ENCODE data around the gene FARS2. TPM values are rescaled to one million over a fixed set of nuclear protein-coding genes. Genes with fewer than 3 reads are reported as not detected.

Gene FARS2
- total RNA-seq, 1 experiment from 2014 or later = 15.0 TPM

GRCh38 chr6:5785249-5785648 is 523.9 kb downstream of the FARS2 start:
- no peaks in the 10 kb centered on the region; the same call in none of the 2 replicates for H3K27me3 Mint-ChIP-seq (ENCODE audit: low read depth)
- no peaks in the 10 kb centered on the region for H3K36me3 Mint-ChIP-seq
- no peak overlapping the region for H3K27ac Mint-ChIP-seq
- no peak for ATAC-seq
- TF ChIP-seq SMAD4 (CRISPR knock-in tag; IDR thresholded peaks at IDR 0.05) = no peak
- TF ChIP-seq FOXJ3 (CRISPR knock-in tag; IDR thresholded peaks at IDR 0.05; ENCODE audit: borderline replicate concordance) = no peak
- TF ChIP-seq TCF7 (CRISPR knock-in tag; IDR thresholded peaks at IDR 0.05; ENCODE audit: low read depth) = no peak
- TF ChIP-seq ZBTB21 (CRISPR knock-in tag; IDR thresholded peaks at IDR 0.05; ENCODE audit: borderline replicate concordance) = no peak
- TF ChIP-seq SOX15 (CRISPR knock-in tag; IDR thresholded peaks at IDR 0.05) = no peak
- TF ChIP-seq ZNF317 (CRISPR knock-in tag; IDR thresholded peaks at IDR 0.05; ENCODE audit: borderline replicate concordance, low read depth) = no peak
- TF ChIP-seq MYBL2 (CRISPR knock-in tag; IDR thresholded peaks at IDR 0.05) = no peak
- no peak for TF ChIP-seq STAT6 (CRISPR knock-in tag; conservative IDR thresholded peaks at IDR 0.05; ENCODE audit: low read depth)
- TF ChIP-seq USF1 (CRISPR knock-in tag; IDR thresholded peaks at IDR 0.05) = no peak
- no peak for TF ChIP-seq EMX1 (CRISPR knock-in tag; IDR thresholded peaks at IDR 0.05)
- no peak for TF ChIP-seq GABPB1 (CRISPR knock-in tag; IDR thresholded peaks at IDR 0.05)
- TF ChIP-seq ATF6 (CRISPR knock-in tag; IDR thresholded peaks at IDR 0.05) = no peak
- TF ChIP-seq ETV6 (CRISPR knock-in tag; IDR thresholded peaks at IDR 0.05) = no peak
- no peak for TF ChIP-seq SMAD3 (CRISPR knock-in tag; IDR thresholded peaks at IDR 0.05; ENCODE audit: borderline replicate concordance)
- no peak for TF ChIP-seq PRRX2 (CRISPR knock-in tag; IDR thresholded peaks at IDR 0.05)
- TF ChIP-seq TEAD1 (CRISPR knock-in tag; IDR thresholded peaks at IDR 0.05) = no peak
- no peak overlapping the region for H3K4me3 Mint-ChIP-seq
- no peak for DNase-seq (ENCODE audit: low spot score)
- 0 out of 2 replicates have a peak, but pooled peaks cover 1% of the 10 kb centered on the region for H3K9me3 Mint-ChIP-seq
- CTCF ChIA-PET = no interaction called here
- H3K4me1 Mint-ChIP-seq = peaks cover 43% of the 10 kb centered on the region
- POLR2A ChIA-PET = no interaction called here

- Mint-ChIP-seq H3K27ac (no peak overlapping the region), H3K4me1 (peaks cover 43% of the 10 kb centered on the region), H3K27me3 (ENCODE audit: low read depth) (no peaks in the 10 kb centered on the region; the same call in none of the 2 replicates), H3K4me3 (no peak overlapping the region), H3K9me3 (no peaks in the 10 kb centered on the region; the same call in 1 of the 2 replicates), H3K36me3 (no peaks in the 10 kb centered on the region)
- CTCF ChIA-PET = no interaction called here
- no peak for DNase-seq (ENCODE audit: low spot score)
- TF ChIP-seq ESRRA (CRISPR knock-in tag; IDR thresholded peaks at IDR 0.05; ENCODE audit: borderline replicate concordance) (no peak), FOXP1 (CRISPR knock-in tag; IDR thresholded peaks at IDR 0.05; ENCODE audit: borderline replicate concordance) (no peak), E2F5 (CRISPR knock-in tag; IDR thresholded peaks at IDR 0.05) (no peak), ZNF232 (CRISPR knock-in tag; IDR thresholded peaks at IDR 0.05) (no peak), ATF1 (CRISPR knock-in tag; IDR thresholded peaks at IDR 0.05) (no peak), ZNF317 (CRISPR knock-in tag; IDR thresholded peaks at IDR 0.05; ENCODE audit: borderline replicate concordance, low read depth) (no peak), NFYB (CRISPR knock-in tag; conservative IDR thresholded peaks at IDR 0.05; ENCODE audit: low read depth) (peak; percentile 56)
- peak; percentile 18 for ATAC-seq
- POLR2A ChIA-PET = no interaction called here
Observed at GRCh38 chr6:5786321-5786968, 525.1 kb downstream of the FARS2 start.

Measured in WTC11 (cell line).